Panc1 (cell line): ENCODE results near the gene ZBTB43. TPM values are rescaled to one million over a fixed set of nuclear protein-coding genes. Genes with fewer than 3 reads are reported as not detected.

Experiments
- ATAC-seq: fragments of 200-7000 bp; cut with Tn5 transposase; 2 replicates; pipeline ENCODE4 v1.9.1; 2020; ENCODE audit warnings: mild to moderate bottlenecking, moderate library complexity
- BruUV-seq: library from RNA; stranded (reverse); fragments of 400-500 nt; replicated peaks from 2 replicates; lab custom pipeline; 2021; lab: Mats Ljungman, UMichigan
- CTCF ChIA-PET: fragments of 300-600 bp; sonication (Branson Sonifier 250); formaldehyde crosslinking; loops from one replicate; lab custom pipeline; 2022; ENCODE audit warnings: antibody characterized with exemption; lab: Charles Lee
- POLR2A ChIA-PET: fragments of 300-600 bp; sonication (Branson Sonifier 250); formaldehyde crosslinking; loops from one replicate; lab custom pipeline; 2022; ENCODE audit warnings: antibody characterized with exemption; lab: Charles Lee
- DNase-seq: peaks from one replicate; pipeline ENCODE4 v3.0.0-alpha.2; 2010; ENCODE audit warnings: low read depth, low spot score
- H3K27ac ChIP-seq: 2 replicates; pipeline ENCODE4 v1.5.1; 2011; ENCODE audit warnings: mild to moderate bottlenecking, low read length, inconsistent platforms
- H3K27me3 ChIP-seq: fragments of 200-500 bp; sonication (Bioruptor generic); 2 replicates; pipeline ENCODE4 v1.6.0; 2014; ENCODE audit warnings: low read length, inconsistent platforms; ENCODE audit not compliant: control insufficient read depth, insufficient read depth
- H3K36me3 ChIP-seq: fragments of 200-500 bp; sonication (Bioruptor generic); 2 replicates; pipeline ENCODE4 v1.5.1; 2014; ENCODE audit warnings: inconsistent platforms, mild to moderate bottlenecking, low read length, moderate library complexity; ENCODE audit not compliant: control insufficient read depth, insufficient read depth
- H3K4me1 ChIP-seq: 2 replicates; pipeline ENCODE4 v1.5.1; 2011; ENCODE audit warnings: inconsistent platforms, mild to moderate bottlenecking, low read length, moderate library complexity; ENCODE audit not compliant: control insufficient read depth, insufficient read depth
- H3K4me3 ChIP-seq, 2 experiments: 2 replicates each; pipeline ENCODE4 v1.5.1; 2011 to 2012; ENCODE audit warnings: low read depth in 2 of 2, low read length in 2 of 2, mild to moderate bottlenecking in 2 of 2, inconsistent platforms in 1 of 2, moderate library complexity in 1 of 2
- H3K9me3 ChIP-seq: fragments of 200-500 bp; sonication (Bioruptor generic); 2 replicates; pipeline ENCODE4 v1.5.1; 2014; ENCODE audit warnings: low read depth, mild to moderate bottlenecking, inconsistent platforms, low read length, moderate library complexity; ENCODE audit not compliant: control insufficient read depth, insufficient read depth
- CTCF ChIP-seq: fragments of 450-650 bp; IDR thresholded peaks from 2 replicates; pipeline ENCODE4 v1.5.1; 2017; ENCODE audit warnings: mild to moderate bottlenecking
- POLR2AphosphoS5 ChIP-seq: IDR thresholded peaks from 2 replicates; pipeline ENCODE4 v1.6.1; 2012; ENCODE audit warnings: mild to moderate bottlenecking, low read depth, low read length, moderate library complexity
- REST ChIP-seq, 2 experiments: IDR thresholded peaks; 2 replicates each; pipeline ENCODE4 v1.6.1; 2011 to 2012; ENCODE audit warnings: low read depth in 2 of 2, control low read depth in 1 of 2, low read length in 1 of 2, mild to moderate bottlenecking in 1 of 2, moderate library complexity in 1 of 2; ENCODE audit not compliant: insufficient read depth in 1 of 2
- SIN3A ChIP-seq: IDR thresholded peaks from 2 replicates; pipeline ENCODE4 v1.6.1; 2012; ENCODE audit warnings: low read depth, mild to moderate bottlenecking, low read length, moderate library complexity, borderline replicate concordance; ENCODE audit not compliant: insufficient read depth
- TCF7L2 ChIP-seq: IDR thresholded peaks from 2 replicates; pipeline ENCODE4 v1.6.1; 2011; ENCODE audit warnings: mild to moderate bottlenecking, low read depth, low read length, inconsistent platforms
- in situ Hi-C: cut with HindIII; loops from 2 replicates; pipeline ENCODE4 v1.10.0; 2016; ENCODE audit warnings: low sequenced_read_pairs, low pct_unique_long_range_greater_than_20kb
- intact Hi-C: fragments of 100-400 bp; cut with micrococcal nuclease; formaldehyde crosslinking; loops from one replicate; pipeline ENCODE4 v1.10.0; 2022; ENCODE audit not compliant: unreplicated experiment
- total RNA-seq: library from RNA; stranded (reverse); gene quantifications from one replicate; pipeline ENCODE4 v1.2.1, GENCODE V29; 2021; ENCODE audit not compliant: unreplicated experiment

Gene ZBTB43
- total RNA-seq, 1 experiment from 2014 or later, result 9.7 TPM

- no peak for TF ChIP-seq CTCF
- TF ChIP-seq POLR2AphosphoS5, result no peak
- no peak for TF ChIP-seq SIN3A
- TF ChIP-seq REST (IDR thresholded peaks at IDR 0.05; ENCODE audit: insufficient read depth in 1 of 2, low read depth in 2 of 2, low read length in 1 of 2), result no peak
- TF ChIP-seq TCF7L2, result no peak
- Histone ChIP-seq H3K27me3 (no peaks in the 10 kb centered on the region), H3K36me3 (no peaks in the 10 kb centered on the region), H3K27ac (no peak overlapping the region), H3K4me1 (no peaks in the 10 kb centered on the region), H3K4me3 (no peak overlapping the region), H3K9me3 (no peaks in the 10 kb centered on the region)
- ATAC-seq, result no peak
- BruUV-seq, result no TSS peak
- ChIA-PET CTCF (interaction anchor here (0.6 kb wide), 1 partner anchor 32 kb away, joined by 4 read pairs; no protein-coding TSS in a partner anchor), POLR2A (no interaction called here)
- no peak for DNase-seq
- intact Hi-C loops, result no loop called here
- in situ Hi-C loops, result no loop called here
Observed at GRCh38 chr9:126790561-126790960, 14.3 kb upstream of the ZBTB43 start.

GRCh38 chr9:126791406-126792230 lies 13.2 kb upstream of the ZBTB43 start:
- TF ChIP-seq CTCF (no peak), REST (IDR thresholded peaks at IDR 0.05; ENCODE audit: insufficient read depth in 1 of 2, low read depth in 2 of 2, low read length in 1 of 2) (no peak), SIN3A (no peak), POLR2AphosphoS5 (no peak), TCF7L2 (no peak)
- in situ Hi-C loops (no loop called here), intact Hi-C loops (no loop called here)
- BruUV-seq, result no TSS peak
- DNase-seq, result peak; percentile 90
- Histone ChIP-seq H3K4me1 (no peaks in the 10 kb centered on the region), H3K4me3 (no peak overlapping the region), H3K36me3 (no peaks in the 10 kb centered on the region), H3K27ac (no peak overlapping the region), H3K27me3 (no peaks in the 10 kb centered on the region), H3K9me3 (no peaks in the 10 kb centered on the region)
- peak; percentile 83 for ATAC-seq
- POLR2A ChIA-PET, result interaction anchor here (0.6 kb wide), 1 partner anchor 81 kb away, joined by 4 read pairs; no protein-coding TSS in a partner anchor
- CTCF ChIA-PET, result no interaction called here
